PC-3 (cell line): ENCODE measurements around the gene IMPACT. TPM values are rescaled to one million over a fixed set of nuclear protein-coding genes. Genes with fewer than 3 reads are reported as not detected.

Experiments
- ATAC-seq: fragments of 200-7000 bp; cut with Tn5 transposase; 2 replicates; pipeline ENCODE4 v1.9.1; 2020; ENCODE audit warnings: mild to moderate bottlenecking, moderate library complexity
- BruUV-seq: library from RNA; stranded (reverse); fragments of 400-500 nt; replicated peaks from 2 replicates; lab custom pipeline; 2021; lab: Mats Ljungman, UMichigan
- CTCF ChIA-PET: fragments of 300-600 bp; sonication (Branson Sonifier 250); formaldehyde crosslinking; loops from one replicate; lab custom pipeline; 2022; ENCODE audit warnings: antibody characterized with exemption; lab: Charles Lee
- POLR2A ChIA-PET: fragments of 300-600 bp; sonication (Branson Sonifier 250); formaldehyde crosslinking; loops from one replicate; lab custom pipeline; 2022; ENCODE audit warnings: antibody characterized with exemption; ENCODE audit not compliant: unreplicated experiment; lab: Charles Lee
- DNase-seq: peaks from one replicate; pipeline ENCODE4 v3.0.0-alpha.2; 2015
- H2AFZ ChIP-seq: fragments of 300-600 bp; sonication (generic); 2 replicates; pipeline ENCODE4 v1.6.0; 2016; ENCODE audit warnings: antibody characterized with exemption, low read length
- H3F3A ChIP-seq: fragments of 300-600 bp; sonication (generic); one replicate; pipeline ENCODE4 v1.6.0; 2017; ENCODE audit warnings: antibody characterized with exemption, low read length, control low read depth, mild to moderate bottlenecking; ENCODE audit not compliant: unreplicated experiment
- H3K27ac ChIP-seq: fragments of 300-600 bp; sonication (generic); 2 replicates; pipeline ENCODE4 v1.5.1; 2016; ENCODE audit warnings: mild to moderate bottlenecking, low read length
- H3K27me3 ChIP-seq: fragments of 300-600 bp; sonication (generic); 2 replicates; pipeline ENCODE4 v1.6.1; 2016; ENCODE audit warnings: low read length, mixed read lengths
- H3K36me3 ChIP-seq: fragments of 300-600 bp; sonication (generic); 2 replicates; pipeline ENCODE4 v1.6.1; 2016; ENCODE audit warnings: low read depth, mixed run types, low read length, mixed read lengths
- H3K4me1 ChIP-seq: fragments of 300-600 bp; sonication (generic); 2 replicates; pipeline ENCODE4 v1.5.1; 2016; ENCODE audit warnings: low read length; ENCODE audit not compliant: insufficient read depth
- H3K4me2 ChIP-seq: fragments of 300-600 bp; sonication (generic); 2 replicates; pipeline ENCODE4 v1.6.0; 2016; ENCODE audit warnings: low read length
- H3K4me3 ChIP-seq: fragments of 300-600 bp; sonication (generic); 2 replicates; pipeline ENCODE4 v1.5.1; 2016; ENCODE audit warnings: mild to moderate bottlenecking, low read length, mixed read lengths
- H3K79me2 ChIP-seq: fragments of 300-600 bp; sonication (generic); 2 replicates; pipeline ENCODE4 v1.6.1; 2017; ENCODE audit warnings: low read length, mixed read lengths
- H3K9ac ChIP-seq: fragments of 300-600 bp; sonication (generic); 2 replicates; pipeline ENCODE4 v1.6.0; 2016; ENCODE audit warnings: mild to moderate bottlenecking, low read length
- H3K9me2 ChIP-seq: fragments of 300-600 bp; sonication (generic); replicated peaks from 2 replicates; pipeline ENCODE4 v1.6.1; 2016; ENCODE audit warnings: mixed run types, low read length, mixed read lengths
- H3K9me3 ChIP-seq: fragments of 300-600 bp; sonication (generic); 2 replicates; pipeline ENCODE4 v1.6.1; 2016; ENCODE audit warnings: low read length, mixed read lengths
- H4K20me1 ChIP-seq: fragments of 300-600 bp; sonication (generic); 2 replicates; pipeline ENCODE4 v1.6.1; 2016; ENCODE audit warnings: low read length, mixed read lengths
- EZH2 ChIP-seq: fragments of 300-600 bp; sonication (generic); IDR thresholded peaks from one replicate; pipeline ENCODE4 v1.6.1; 2017; ENCODE audit warnings: antibody characterized with exemption, mild to moderate bottlenecking, low read length; ENCODE audit not compliant: unreplicated experiment
- EZH2phosphoT487 ChIP-seq: fragments of 300-600 bp; sonication (generic); IDR thresholded peaks from 2 replicates; pipeline ENCODE4 v1.6.1; 2018; ENCODE audit warnings: mild to moderate bottlenecking, antibody characterized with exemption, low read length, borderline replicate concordance
- intact Hi-C: fragments of 100-400 bp; cut with micrococcal nuclease; formaldehyde crosslinking; loops from 2 replicates; pipeline ENCODE4 v1.9.0; 2023
- total RNA-seq: library from RNA; depleted of rRNA; stranded (reverse); fragments of >200 nt; gene quantifications from 2 replicates; pipeline ENCODE4 v1.2.3, GENCODE V29; 2014
- TF ChIP-seq, protein P1 (sequence below): fragments of 300-600 bp; sonication (generic); conservative IDR thresholded peaks from 2 replicates; pipeline ENCODE4 v1.5.1; 2017; ENCODE audit warnings: antibody characterized with exemption, low read depth, mild to moderate bottlenecking, low read length

Gene IMPACT
- total RNA-seq, 1 experiment from 2014 or later = 19.9 TPM

DNA sequence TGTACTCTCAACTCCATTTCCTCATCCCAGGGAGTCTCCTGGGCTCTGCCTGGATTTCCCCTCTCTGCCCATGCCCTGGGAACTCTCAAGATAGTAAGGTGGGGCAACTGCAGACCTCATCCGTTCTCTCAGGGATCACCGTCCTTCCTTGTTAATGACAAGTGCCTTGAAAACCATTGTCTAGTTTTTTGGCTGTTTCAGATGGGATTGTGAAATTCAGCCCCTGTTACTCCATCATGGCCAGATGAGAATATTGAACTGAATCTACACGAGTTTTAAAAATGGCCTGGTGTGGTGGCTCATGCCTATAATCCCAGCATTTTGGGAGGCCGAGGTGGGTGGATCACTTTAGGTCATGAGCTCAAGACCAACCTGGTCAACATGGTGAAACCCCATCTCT lies 33.3 kb downstream of the IMPACT start:
- CTCF ChIA-PET = no interaction called here
- no peaks in the 10 kb centered on the region for H4K20me1 ChIP-seq
- H3K4me2 ChIP-seq = no peak overlapping the region
- H3F3A ChIP-seq = no peaks in the 10 kb centered on the region
- no peaks in the 10 kb centered on the region for H3K4me1 ChIP-seq
- no peaks in the 10 kb centered on the region for H3K9me2 ChIP-seq
- no peaks in the 10 kb centered on the region for H3K27me3 ChIP-seq
- H3K4me3 ChIP-seq = no peak overlapping the region
- no TSS peak for BruUV-seq
- intact Hi-C loops = no loop called here
- H3K9me3 ChIP-seq = no peaks in the 10 kb centered on the region
- H2AFZ ChIP-seq = no peak overlapping the region
- H3K27ac ChIP-seq = no peak overlapping the region
- TF ChIP-seq EZH2 (no peak), EZH2phosphoT487 (no peak)
- TF ChIP-seq, protein P1, sequence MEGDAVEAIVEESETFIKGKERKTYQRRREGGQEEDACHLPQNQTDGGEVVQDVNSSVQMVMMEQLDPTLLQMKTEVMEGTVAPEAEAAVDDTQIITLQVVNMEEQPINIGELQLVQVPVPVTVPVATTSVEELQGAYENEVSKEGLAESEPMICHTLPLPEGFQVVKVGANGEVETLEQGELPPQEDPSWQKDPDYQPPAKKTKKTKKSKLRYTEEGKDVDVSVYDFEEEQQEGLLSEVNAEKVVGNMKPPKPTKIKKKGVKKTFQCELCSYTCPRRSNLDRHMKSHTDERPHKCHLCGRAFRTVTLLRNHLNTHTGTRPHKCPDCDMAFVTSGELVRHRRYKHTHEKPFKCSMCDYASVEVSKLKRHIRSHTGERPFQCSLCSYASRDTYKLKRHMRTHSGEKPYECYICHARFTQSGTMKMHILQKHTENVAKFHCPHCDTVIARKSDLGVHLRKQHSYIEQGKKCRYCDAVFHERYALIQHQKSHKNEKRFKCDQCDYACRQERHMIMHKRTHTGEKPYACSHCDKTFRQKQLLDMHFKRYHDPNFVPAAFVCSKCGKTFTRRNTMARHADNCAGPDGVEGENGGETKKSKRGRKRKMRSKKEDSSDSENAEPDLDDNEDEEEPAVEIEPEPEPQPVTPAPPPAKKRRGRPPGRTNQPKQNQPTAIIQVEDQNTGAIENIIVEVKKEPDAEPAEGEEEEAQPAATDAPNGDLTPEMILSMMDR = no peak
- no peak for DNase-seq
- ATAC-seq = no peak
- no peaks in the 10 kb centered on the region for H3K79me2 ChIP-seq
- no peak overlapping the region for H3K9ac ChIP-seq
- H3K36me3 ChIP-seq = no peaks in the 10 kb centered on the region
- POLR2A ChIA-PET = no interaction called here

DNA sequence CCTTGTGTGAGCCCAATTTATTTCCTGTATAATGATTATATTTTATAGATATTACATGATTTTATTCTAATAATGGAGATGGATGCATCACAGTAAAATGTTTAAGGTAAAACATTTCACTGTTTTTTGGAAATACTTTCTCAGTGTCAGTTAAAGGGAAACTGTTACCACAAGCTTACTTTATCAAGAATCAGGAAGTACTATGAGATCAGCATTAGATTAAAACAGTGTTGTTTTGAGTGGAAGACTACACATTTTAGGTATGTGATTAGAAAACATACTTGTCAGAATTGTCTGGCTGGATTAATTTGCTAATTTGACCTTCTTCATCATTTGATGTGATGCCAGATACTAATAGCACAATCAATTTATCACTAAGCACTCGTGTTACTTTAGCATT lies 33.9 kb downstream of the IMPACT start, which contains the start of gene HRH4:
Gene HRH4 (plus strand): TSS at position 250 of the 400 bp plus-strand sequence. CDS start 92 bp downstream, at position 342.
- intact Hi-C loops = no loop called here

DNA sequence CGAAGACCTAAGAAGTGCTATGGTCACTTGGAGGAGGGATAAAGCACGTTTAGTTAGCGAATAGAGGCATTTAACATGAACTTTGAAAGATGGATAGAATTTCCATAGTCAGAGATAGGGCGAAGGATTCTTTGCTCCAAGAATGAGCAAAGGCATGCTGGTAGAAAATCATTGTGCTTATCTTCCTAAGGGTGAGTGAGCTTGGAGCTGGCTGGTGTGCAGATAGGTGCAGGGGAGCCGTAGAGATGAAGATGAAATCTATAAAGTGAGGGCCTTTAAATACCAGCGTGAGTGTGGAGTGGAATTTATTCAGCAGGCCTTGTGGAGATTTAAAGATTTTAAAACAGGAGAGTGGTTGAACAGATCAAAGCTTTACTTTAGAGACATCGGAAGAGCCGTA lies 35.5 kb downstream of the IMPACT start:
- Histone ChIP-seq H3F3A (no peaks in the 10 kb centered on the region), H3K4me2 (no peak overlapping the region), H3K4me1 (no peaks in the 10 kb centered on the region), H3K9me3 (no peaks in the 10 kb centered on the region), H3K36me3 (no peaks in the 10 kb centered on the region), H4K20me1 (no peaks in the 10 kb centered on the region), H2AFZ (no peak overlapping the region), H3K4me3 (no peak overlapping the region), H3K9me2 (no peaks in the 10 kb centered on the region), H3K79me2 (no peaks in the 10 kb centered on the region), H3K27ac (no peak overlapping the region), H3K9ac (no peak overlapping the region), H3K27me3 (no peaks in the 10 kb centered on the region)
- no peak for ATAC-seq
- no peak for DNase-seq
- TF ChIP-seq, protein P1 = no peak
- no peak for TF ChIP-seq EZH2
- no peak for TF ChIP-seq EZH2phosphoT487
- ChIA-PET POLR2A (no interaction called here), CTCF (no interaction called here)
- intact Hi-C loops = no loop called here
- BruUV-seq = no TSS peak

More for the DNA sequence above, 33.9 kb downstream of the IMPACT start, which contains the start of gene HRH4:
- Histone ChIP-seq H3K9me3 (no peaks in the 10 kb centered on the region), H3K79me2 (no peaks in the 10 kb centered on the region), H3F3A (no peaks in the 10 kb centered on the region), H2AFZ (no peak within 1 kb of the TSS), H3K9ac (no peak within 1 kb of the TSS), H3K9me2 (no peaks in the 10 kb centered on the region), H3K36me3 (no peaks in the 10 kb centered on the region), H3K27me3 (no peaks in the 10 kb centered on the region), H3K27ac (no peak within 1 kb of the TSS), H4K20me1 (no peaks in the 10 kb centered on the region), H3K4me3 (no peak within 1 kb of the TSS), H3K4me2 (no peak within 1 kb of the TSS), H3K4me1 (no peaks in the 10 kb centered on the region)
- TF ChIP-seq EZH2phosphoT487 (no peak), EZH2 (no peak)
- TF ChIP-seq, protein P1 = no peak
- BruUV-seq = no TSS peak
- POLR2A ChIA-PET = no interaction called here
- DNase-seq = no peak
- no peak for ATAC-seq
- CTCF ChIA-PET = no interaction called here
